Measurements from ENCODE around the gene NUP188.

The NUP188 gene

DNA sequence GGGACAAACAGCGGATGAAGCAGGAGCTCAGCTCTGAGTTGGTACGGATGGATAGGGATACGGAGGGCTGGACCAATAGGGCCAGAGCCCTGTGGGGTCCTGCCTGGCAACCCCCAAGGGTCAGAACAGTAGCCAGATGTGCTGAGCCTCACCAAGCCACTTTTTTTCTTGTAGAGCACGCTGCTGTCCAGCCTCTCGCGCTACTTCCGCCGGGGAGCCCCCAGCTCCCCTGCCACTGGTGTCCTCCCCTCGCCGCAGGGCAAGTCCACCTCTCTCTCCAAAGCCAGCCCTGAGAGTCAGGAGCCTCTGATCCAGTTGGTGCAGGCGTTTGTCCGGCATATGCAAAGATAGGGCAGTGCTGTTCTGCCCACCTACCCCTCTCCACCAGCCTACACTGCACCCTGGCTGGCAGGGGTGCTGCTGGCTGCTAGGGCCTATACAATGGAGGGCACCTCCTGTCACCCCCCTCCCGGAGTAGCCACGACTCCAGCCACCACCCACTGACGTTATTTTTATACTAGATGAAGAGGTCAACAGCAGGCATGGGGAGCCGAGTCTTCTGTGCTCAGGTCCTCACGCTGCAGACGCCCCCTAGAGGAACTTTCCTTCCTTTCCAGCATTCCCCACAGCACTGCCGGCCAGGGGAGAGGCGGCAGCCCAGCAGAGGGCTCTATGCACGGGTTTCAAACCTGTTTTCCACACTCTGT is 59.0 kb downstream of the NUP188 start:
- no peak overlapping the region for H3K27ac ChIP-seq (ENCODE audit: insufficient read depth, low read length, poor library complexity, severe bottlenecking)
- peak in 1 of 3 donors; percentile 13 for DNase-seq
- no peaks in the 10 kb centered on the region for H3K27me3 ChIP-seq (replicated peaks; ENCODE audit: control insufficient read depth, insufficient read depth, low read length, poor library complexity, severe bottlenecking)
- H3K36me3 ChIP-seq (ENCODE audit: control insufficient read depth, insufficient read depth, low read length): peaks cover 65% of the 10 kb centered on the region
- H3K4me3 ChIP-seq (ENCODE audit: insufficient read depth, low read depth, low read length, poor library complexity, severe bottlenecking): no peak overlapping the region
- no peaks in the 10 kb centered on the region for H3K4me1 ChIP-seq (ENCODE audit: control insufficient read depth, insufficient read depth, low read length, poor library complexity, severe bottlenecking)
- H3K9me3 ChIP-seq (ENCODE audit: control insufficient read depth, low read length): no peaks in the 10 kb centered on the region

DNA sequence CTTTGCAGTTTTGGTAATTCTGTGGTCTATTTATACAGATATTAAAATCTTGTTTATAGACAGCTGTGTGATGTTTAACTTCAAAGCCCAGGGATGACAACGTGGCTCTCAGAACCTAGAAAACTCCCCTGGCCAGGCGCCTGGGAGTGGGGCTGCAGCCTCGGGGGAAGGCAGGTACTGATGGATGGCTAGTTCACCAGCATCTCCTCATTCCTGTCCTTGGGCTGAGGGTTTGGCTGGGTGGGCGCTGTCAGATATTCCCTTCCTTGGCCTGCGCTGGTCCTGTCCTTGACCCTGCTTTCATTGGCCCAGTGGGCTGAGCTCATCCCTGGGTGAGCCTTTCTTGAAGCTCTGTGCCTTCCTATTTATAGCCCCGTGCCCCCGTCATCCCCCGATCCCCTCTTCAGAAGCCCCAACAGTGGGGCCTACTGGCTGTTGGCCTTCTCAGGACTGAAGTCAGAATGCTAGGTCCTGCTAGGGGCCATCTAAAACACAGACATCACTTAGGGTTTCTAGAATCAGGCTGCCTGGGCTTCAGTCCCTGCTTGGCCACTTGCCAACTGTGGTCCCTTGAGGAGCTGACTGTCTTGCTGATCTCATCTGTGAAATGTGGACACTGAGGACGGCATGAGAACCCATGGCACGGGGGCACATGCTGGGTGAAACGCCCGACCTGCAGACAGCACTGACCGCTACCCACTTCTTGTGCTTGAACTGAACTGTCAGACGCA is 59.7 kb downstream of the NUP188 start:
- Histone ChIP-seq H3K9me3 (ENCODE audit: control insufficient read depth, low read length) (no peaks in the 10 kb centered on the region), H3K27me3 (replicated peaks; ENCODE audit: control insufficient read depth, insufficient read depth, low read length, poor library complexity, severe bottlenecking) (no peaks in the 10 kb centered on the region), H3K4me1 (ENCODE audit: control insufficient read depth, insufficient read depth, low read length, poor library complexity, severe bottlenecking) (no peaks in the 10 kb centered on the region), H3K36me3 (ENCODE audit: control insufficient read depth, insufficient read depth, low read length) (peaks cover 63% of the 10 kb centered on the region), H3K4me3 (ENCODE audit: insufficient read depth, low read depth, low read length, poor library complexity, severe bottlenecking) (no peak overlapping the region), H3K27ac (ENCODE audit: insufficient read depth, low read length, poor library complexity, severe bottlenecking) (no peak overlapping the region)
- DNase-seq: no peak

DNA sequence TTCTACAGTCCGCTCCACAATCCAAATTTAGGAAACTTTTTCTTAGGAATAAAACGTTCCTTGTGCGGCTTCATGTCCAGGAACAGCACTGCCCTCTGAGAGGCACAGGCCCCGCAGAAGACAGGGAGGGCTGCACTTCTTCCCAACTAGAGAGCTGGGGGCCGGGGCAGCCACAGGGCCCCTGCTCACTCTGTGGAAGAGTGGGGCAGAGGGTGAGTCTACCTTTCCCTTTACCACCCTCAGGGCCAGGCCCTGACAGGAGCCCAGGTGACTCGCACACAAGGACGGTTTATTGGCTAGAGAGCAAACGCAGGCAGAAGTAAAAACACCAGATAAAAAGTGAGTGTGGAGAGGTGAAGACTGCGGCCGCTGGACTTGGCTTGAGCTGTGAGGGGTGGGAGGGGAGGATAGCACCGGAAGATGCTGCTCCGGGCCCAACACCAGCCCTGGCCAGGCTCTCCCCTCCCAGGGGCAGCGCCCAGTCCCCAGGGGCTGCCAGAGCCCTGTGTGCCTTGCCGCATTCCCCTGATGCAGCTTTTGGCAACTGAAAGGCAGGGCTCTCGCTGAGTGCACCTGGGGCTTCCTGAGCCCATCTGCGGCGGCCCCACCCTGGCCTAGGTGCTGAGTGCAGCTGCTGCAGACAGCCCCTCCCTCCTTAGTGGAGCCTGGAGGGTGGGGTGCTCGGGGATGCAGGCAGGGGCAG is 60.4 kb downstream of the NUP188 start:
- DNase-seq: no peak
- no peak overlapping the region for H3K27ac ChIP-seq (ENCODE audit: insufficient read depth, low read length, poor library complexity, severe bottlenecking)
- H3K4me1 ChIP-seq (ENCODE audit: control insufficient read depth, insufficient read depth, low read length, poor library complexity, severe bottlenecking): no peaks in the 10 kb centered on the region
- H3K9me3 ChIP-seq (ENCODE audit: control insufficient read depth, low read length): no peaks in the 10 kb centered on the region
- no peaks in the 10 kb centered on the region for H3K27me3 ChIP-seq (replicated peaks; ENCODE audit: control insufficient read depth, insufficient read depth, low read length, poor library complexity, severe bottlenecking)
- no peak overlapping the region for H3K4me3 ChIP-seq (ENCODE audit: insufficient read depth, low read depth, low read length, poor library complexity, severe bottlenecking)
- H3K36me3 ChIP-seq (ENCODE audit: control insufficient read depth, insufficient read depth, low read length): peaks cover 63% of the 10 kb centered on the region

DNA sequence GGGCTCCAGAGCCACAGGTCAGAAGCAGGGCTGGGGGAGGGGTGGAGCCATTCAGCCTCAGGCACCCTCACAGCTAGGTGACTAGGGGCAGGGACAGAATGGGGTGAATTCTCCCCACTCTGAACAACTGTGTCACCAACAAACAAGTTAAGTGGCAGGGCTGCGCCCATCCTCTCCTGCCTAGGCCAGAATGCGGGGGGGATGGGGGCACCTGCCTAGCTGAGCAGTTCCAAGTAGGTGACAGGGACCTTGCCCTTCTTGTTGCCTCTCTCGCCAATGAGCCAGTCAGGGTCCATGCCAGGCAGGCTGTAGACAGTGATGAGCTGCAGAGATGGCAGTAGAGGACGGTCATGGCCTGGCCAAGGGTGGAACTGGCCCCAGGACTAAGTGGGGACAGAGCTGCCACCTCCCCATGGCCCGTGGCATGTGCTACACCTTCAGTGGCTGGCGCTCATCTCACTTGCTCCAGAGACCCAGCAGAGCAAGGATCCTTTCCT is 61.0 kb downstream of the NUP188 start:
- Histone ChIP-seq H3K36me3 (ENCODE audit: control insufficient read depth, insufficient read depth, low read length) (peaks cover 65% of the 10 kb centered on the region), H3K4me3 (ENCODE audit: insufficient read depth, low read depth, low read length, poor library complexity, severe bottlenecking) (no peak overlapping the region), H3K27me3 (replicated peaks; ENCODE audit: control insufficient read depth, insufficient read depth, low read length, poor library complexity, severe bottlenecking) (no peaks in the 10 kb centered on the region), H3K4me1 (ENCODE audit: control insufficient read depth, insufficient read depth, low read length, poor library complexity, severe bottlenecking) (no peaks in the 10 kb centered on the region), H3K27ac (ENCODE audit: insufficient read depth, low read length, poor library complexity, severe bottlenecking) (no peak overlapping the region), H3K9me3 (ENCODE audit: control insufficient read depth, low read length) (no peaks in the 10 kb centered on the region)
- no peak for DNase-seq

DNA sequence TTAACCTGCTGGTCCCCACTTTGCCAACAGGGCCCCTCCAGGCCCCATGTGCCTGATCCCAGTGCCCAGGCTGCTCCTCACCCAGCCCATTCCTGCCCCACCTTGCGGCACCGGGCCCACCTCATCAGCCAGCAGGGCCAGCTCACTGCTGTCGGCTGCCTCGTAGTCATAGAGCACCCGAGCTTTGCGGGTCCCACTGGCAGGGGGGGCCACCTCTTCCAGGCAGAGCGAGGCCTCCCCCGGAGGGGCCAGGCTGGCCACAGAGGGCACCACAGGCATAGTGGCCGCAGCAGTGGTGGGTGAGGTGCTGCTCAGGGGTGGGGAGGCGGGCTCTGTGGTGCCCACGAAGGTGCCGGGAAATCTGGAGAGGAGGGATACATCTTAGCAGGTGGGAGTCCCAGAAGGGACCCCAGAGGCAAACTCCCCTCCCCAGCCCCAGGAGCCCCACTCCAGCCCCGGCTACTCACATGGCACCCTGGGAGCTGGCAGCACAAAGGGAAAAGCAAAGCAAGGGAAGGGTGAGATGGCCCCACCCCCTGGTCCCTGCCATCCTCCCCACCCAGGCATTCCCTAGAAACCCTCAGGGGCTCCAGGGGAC is 61.6 kb downstream of the NUP188 start:
- Histone ChIP-seq H3K4me1 (ENCODE audit: control insufficient read depth, insufficient read depth, low read length, poor library complexity, severe bottlenecking) (no peaks in the 10 kb centered on the region), H3K36me3 (ENCODE audit: control insufficient read depth, insufficient read depth, low read length) (peaks cover 70% of the 10 kb centered on the region)
- DNase-seq: no peak

DNA sequence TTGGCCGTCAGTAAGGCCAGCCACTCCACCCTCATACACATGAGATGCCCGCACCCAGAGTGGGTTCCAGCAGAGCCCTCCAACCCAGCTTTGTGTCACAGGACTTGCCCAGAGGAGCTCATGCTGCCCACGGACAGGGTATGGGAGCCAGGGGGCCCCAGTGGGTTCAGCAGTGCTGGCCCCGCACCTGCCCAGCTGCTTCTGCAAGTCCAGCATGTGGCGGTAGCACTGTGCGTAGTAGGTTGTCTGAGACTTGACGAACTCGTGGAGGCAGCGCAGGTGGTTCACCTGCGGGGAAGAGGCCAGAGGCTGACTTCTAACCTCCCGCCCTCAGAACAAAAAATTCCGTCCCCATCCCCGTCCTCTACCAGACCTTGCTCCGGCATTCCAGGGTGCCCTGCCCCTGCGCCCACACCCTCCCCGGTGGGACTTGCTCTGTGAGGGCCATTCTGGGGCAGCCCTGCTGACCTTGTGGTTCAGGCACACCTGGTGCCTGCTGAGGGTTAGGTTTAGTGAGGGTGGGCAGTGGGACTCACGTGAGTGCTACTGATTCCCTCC is 62.2 kb downstream of the NUP188 start:
- Histone ChIP-seq H3K4me3 (ENCODE audit: insufficient read depth, low read depth, low read length, poor library complexity, severe bottlenecking) (no peak overlapping the region), H3K36me3 (ENCODE audit: control insufficient read depth, insufficient read depth, low read length) (peaks cover 76% of the 10 kb centered on the region), H3K27me3 (replicated peaks; ENCODE audit: control insufficient read depth, insufficient read depth, low read length, poor library complexity, severe bottlenecking) (no peaks in the 10 kb centered on the region), H3K27ac (ENCODE audit: insufficient read depth, low read length, poor library complexity, severe bottlenecking) (no peak overlapping the region), H3K9me3 (ENCODE audit: control insufficient read depth, low read length) (no peaks in the 10 kb centered on the region), H3K4me1 (ENCODE audit: control insufficient read depth, insufficient read depth, low read length, poor library complexity, severe bottlenecking) (no peaks in the 10 kb centered on the region)
- no peak for DNase-seq

More for the DNA sequence above, 61.6 kb downstream of the NUP188 start:
- H3K9me3 ChIP-seq (ENCODE audit: control insufficient read depth, low read length): no peaks in the 10 kb centered on the region
- H3K27ac ChIP-seq (ENCODE audit: insufficient read depth, low read length, poor library complexity, severe bottlenecking): no peak overlapping the region
- no peak overlapping the region for H3K4me3 ChIP-seq (ENCODE audit: insufficient read depth, low read depth, low read length, poor library complexity, severe bottlenecking)
- no peaks in the 10 kb centered on the region for H3K27me3 ChIP-seq (replicated peaks; ENCODE audit: control insufficient read depth, insufficient read depth, low read length, poor library complexity, severe bottlenecking)

DNA sequence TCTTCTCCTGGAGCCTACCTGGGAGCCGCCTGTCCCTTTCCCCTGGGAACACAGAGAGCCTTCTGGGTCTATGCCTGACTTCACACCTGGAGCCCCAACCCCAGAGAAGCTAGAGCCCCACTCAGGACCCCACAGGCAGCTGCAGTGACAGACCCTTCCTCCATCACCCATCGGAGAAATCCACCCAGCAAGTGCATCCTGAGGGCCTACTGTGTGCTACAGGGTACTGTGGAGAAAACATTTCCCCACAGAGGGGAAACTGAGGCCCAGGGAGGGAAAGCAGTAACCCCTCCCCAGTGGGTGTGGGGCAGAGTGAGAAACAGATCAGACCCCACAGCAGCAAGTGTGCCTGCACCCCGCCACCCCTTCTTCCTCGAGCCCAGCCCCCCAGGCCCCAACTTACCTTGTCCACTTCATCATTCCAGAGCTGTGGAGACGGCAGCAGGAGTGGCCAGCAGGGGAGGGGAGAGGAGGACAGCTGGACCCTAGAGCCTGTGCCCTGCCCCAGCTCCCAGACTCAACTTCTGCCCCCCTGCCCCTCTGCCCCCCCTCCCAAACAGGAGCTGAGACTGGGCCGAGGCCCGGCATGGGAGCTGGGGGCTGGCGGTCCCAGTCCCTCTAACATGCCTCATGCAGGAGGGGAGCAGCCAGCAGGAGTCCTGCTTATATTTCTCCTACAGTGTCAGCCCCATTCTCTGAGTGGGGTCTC is 62.9 kb downstream of the NUP188 start:
- no peaks in the 10 kb centered on the region for H3K27me3 ChIP-seq (replicated peaks; ENCODE audit: control insufficient read depth, insufficient read depth, low read length, poor library complexity, severe bottlenecking)
- no peak overlapping the region for H3K4me3 ChIP-seq (ENCODE audit: insufficient read depth, low read depth, low read length, poor library complexity, severe bottlenecking)
- H3K36me3 ChIP-seq (ENCODE audit: control insufficient read depth, insufficient read depth, low read length): peaks cover 68% of the 10 kb centered on the region
- H3K4me1 ChIP-seq (ENCODE audit: control insufficient read depth, insufficient read depth, low read length, poor library complexity, severe bottlenecking): no peaks in the 10 kb centered on the region
- H3K9me3 ChIP-seq (ENCODE audit: control insufficient read depth, low read length): no peaks in the 10 kb centered on the region
- no peak for DNase-seq
- H3K27ac ChIP-seq (ENCODE audit: insufficient read depth, low read length, poor library complexity, severe bottlenecking): no peak overlapping the region

DNA sequence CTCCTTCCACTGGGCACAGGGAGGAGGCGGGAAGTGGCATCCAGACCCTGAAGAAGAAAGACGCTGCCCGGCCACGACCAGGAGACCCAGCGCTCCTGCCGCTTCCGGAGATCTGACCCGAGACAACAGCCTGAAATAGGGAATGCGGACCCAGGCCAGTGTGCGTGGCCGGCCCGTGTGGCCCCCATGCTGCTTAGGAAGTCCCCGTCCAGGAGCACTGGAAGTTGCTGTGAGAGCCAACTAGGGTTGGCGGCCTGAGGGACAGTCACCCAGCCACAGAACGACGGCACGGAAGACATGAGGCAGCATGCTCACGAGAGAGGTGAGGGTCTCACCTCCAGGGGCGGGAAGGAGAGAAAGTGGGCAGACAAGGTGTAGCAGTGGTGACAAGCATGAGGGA is 63.7 kb downstream of the NUP188 start:
- no peak overlapping the region for H3K4me3 ChIP-seq (ENCODE audit: insufficient read depth, low read depth, low read length, poor library complexity, severe bottlenecking)
- no peaks in the 10 kb centered on the region for H3K9me3 ChIP-seq (ENCODE audit: control insufficient read depth, low read length)
- H3K4me1 ChIP-seq (ENCODE audit: control insufficient read depth, insufficient read depth, low read length, poor library complexity, severe bottlenecking): no peaks in the 10 kb centered on the region
- no peak overlapping the region for H3K27ac ChIP-seq (ENCODE audit: insufficient read depth, low read length, poor library complexity, severe bottlenecking)
- DNase-seq: no peak
- peaks cover 61% of the 10 kb centered on the region for H3K36me3 ChIP-seq (ENCODE audit: control insufficient read depth, insufficient read depth, low read length)
- no peaks in the 10 kb centered on the region for H3K27me3 ChIP-seq (replicated peaks; ENCODE audit: control insufficient read depth, insufficient read depth, low read length, poor library complexity, severe bottlenecking)

DNA sequence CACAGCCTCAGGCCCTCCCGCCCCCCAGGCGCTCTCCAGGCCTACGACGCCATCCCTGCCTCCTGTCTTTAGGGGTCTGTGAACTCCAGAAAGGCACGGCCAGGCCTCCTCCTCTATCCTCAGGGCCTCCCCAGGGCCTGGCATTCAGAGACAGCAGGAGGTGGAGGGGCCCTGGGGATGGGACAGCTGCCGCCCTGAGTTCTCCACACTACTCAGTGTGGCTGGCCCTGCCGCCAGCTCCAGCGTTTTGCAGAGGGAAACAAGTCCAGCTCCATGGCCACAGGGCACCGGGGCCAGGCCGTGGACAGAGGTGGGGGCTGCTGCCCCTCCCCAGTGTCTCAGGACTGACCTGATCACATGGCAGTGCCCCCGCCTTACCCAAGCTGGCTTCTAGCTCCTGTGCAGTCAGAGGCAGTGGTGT is 64.3 kb downstream of the NUP188 start:
- Histone ChIP-seq H3K27ac (ENCODE audit: insufficient read depth, low read length, poor library complexity, severe bottlenecking) (no peak overlapping the region), H3K4me3 (ENCODE audit: insufficient read depth, low read depth, low read length, poor library complexity, severe bottlenecking) (no peak overlapping the region), H3K27me3 (replicated peaks; ENCODE audit: control insufficient read depth, insufficient read depth, low read length, poor library complexity, severe bottlenecking) (no peaks in the 10 kb centered on the region), H3K4me1 (ENCODE audit: control insufficient read depth, insufficient read depth, low read length, poor library complexity, severe bottlenecking) (no peaks in the 10 kb centered on the region), H3K36me3 (ENCODE audit: control insufficient read depth, insufficient read depth, low read length) (peaks cover 55% of the 10 kb centered on the region), H3K9me3 (ENCODE audit: control insufficient read depth, low read length) (no peaks in the 10 kb centered on the region)
- DNase-seq: no peak
